CD4-positive, alpha-beta T cell treated with Interleukin-6 at 100 ng/mL for 8 hours (primary cell): ENCODE results near the gene TSPAN9.

Source experiments
- DNase-seq: peaks from one replicate; pipeline ENCODE4 v3.0.0-alpha.2; 2020; ENCODE audit warnings: mixed read lengths, low spot score

Gene TSPAN9

GRCh38 chr12:3275171-3276041 lies 198.2 kb downstream of the TSPAN9 start:
- DNase-seq: peak; percentile 59

GRCh38 chr12:3276226-3276625 lies 199.0 kb downstream of the TSPAN9 start:
- DNase-seq: no peak

- no peak for DNase-seq
Observed at GRCh38 chr12:3277306-3277943, 200.2 kb downstream of the TSPAN9 start.

- no peak for DNase-seq
Observed at GRCh38 chr12:3278681-3279414, 201.7 kb downstream of the TSPAN9 start.

GRCh38 chr12:3279415-3279780 lies 202.2 kb downstream of the TSPAN9 start:
- no peak for DNase-seq

- no peak for DNase-seq
Observed at GRCh38 chr12:3279832-3280231, 202.7 kb downstream of the TSPAN9 start.

GRCh38 chr12:3280967-3281366 lies 203.8 kb downstream of the TSPAN9 start:
- DNase-seq: no peak

- no peak for DNase-seq
Observed at GRCh38 chr12:3281588-3282383, 204.6 kb downstream of the TSPAN9 start.

GRCh38 chr12:3282384-3282670 lies 205.1 kb downstream of the TSPAN9 start:
- no peak for DNase-seq

- DNase-seq: no peak
Observed at GRCh38 chr12:3283137-3283680, 206.0 kb downstream of the TSPAN9 start.

- no peak for DNase-seq
Observed at GRCh38 chr12:3284405-3284804, 207.2 kb downstream of the TSPAN9 start.

GRCh38 chr12:3285570-3285969 lies 208.4 kb downstream of the TSPAN9 start:
- no peak for DNase-seq

- no peak for DNase-seq
Observed at GRCh38 chr12:3288690-3289089, 211.5 kb downstream of the TSPAN9 start.

- DNase-seq: no peak
Observed at GRCh38 chr12:3289702-3290101, 212.5 kb downstream of the TSPAN9 start.

GRCh38 chr12:3291939-3292338 lies 214.8 kb downstream of the TSPAN9 start:
- DNase-seq: no peak

- DNase-seq: no peak
Observed at GRCh38 chr12:3292677-3293412, 215.7 kb downstream of the TSPAN9 start.

- DNase-seq: no peak
Observed at GRCh38 chr12:3293446-3294161, 216.4 kb downstream of the TSPAN9 start.

- DNase-seq: no peak
Observed at GRCh38 chr12:3294481-3294911, 217.3 kb downstream of the TSPAN9 start.

- no peak for DNase-seq
Observed at GRCh38 chr12:3295225-3295624, 218.0 kb downstream of the TSPAN9 start.

- DNase-seq: no peak
Observed at GRCh38 chr12:3295646-3296408, 218.6 kb downstream of the TSPAN9 start.
